Measurements from ENCODE around the gene LRG1.

- TF ChIP-seq CTCF (IDR thresholded peaks at IDR 0.05) (no peak), POLR2AphosphoS5 (IDR thresholded peaks at IDR 0.05) (no peak)
Observed at GRCh38 chr19:4573682-4574081, 33.8 kb upstream of the LRG1 start.
